HepG2 (cell line): ENCODE data around the gene MINDY2. TPM values are rescaled to one million over a fixed set of nuclear protein-coding genes. Genes with fewer than 3 reads are reported as not detected.

Experiments
- ATAD3A ChIP-seq: sonication (generic); formaldehyde crosslinking; IDR thresholded peaks from 2 replicates; pipeline ENCODE4 v1.4.0; 2020; ENCODE audit warnings: missing genetic modification reagents
- HMG20A ChIP-seq: IDR thresholded peaks from 2 replicates; pipeline ENCODE4 v1.6.1; 2016; ENCODE audit warnings: borderline replicate concordance
- IKZF1 ChIP-seq: fragments of 450-650 bp; IDR thresholded peaks from 2 replicates; pipeline ENCODE4 v1.7.1; 2016
- KLF16 ChIP-seq, 2 experiments: sonication (generic) in 1 of 2; formaldehyde crosslinking in 1 of 2; IDR thresholded peaks; 2 replicates each; pipeline versions ENCODE4 v1.6.1 to v1.8.0; 2016 to 2023; ENCODE audit warnings: missing genetic modification reagents in 2 of 2, missing compliant biosample characterization in 1 of 2
- MAFG ChIP-seq: sonication (generic); formaldehyde crosslinking; IDR thresholded peaks from 2 replicates; pipeline ENCODE4 v1.5.1; 2020; ENCODE audit warnings: mild to moderate bottlenecking, missing genetic modification reagents
- PHB2 ChIP-seq: fragments of 450-650 bp; IDR thresholded peaks from 2 replicates; pipeline ENCODE4 v1.6.1; 2018; ENCODE audit not compliant: partially characterized antibody
- POLR2AphosphoS5 ChIP-seq: IDR thresholded peaks from 2 replicates; pipeline ENCODE4 v1.6.1; 2012; ENCODE audit warnings: low read depth, low read length
- REL ChIP-seq: sonication (generic); formaldehyde crosslinking; conservative IDR thresholded peaks from 2 replicates; pipeline ENCODE4 v1.8.0; 2022; ENCODE audit warnings: mild to moderate bottlenecking, missing genetic modification reagents, moderate library complexity
- RFX1 ChIP-seq: fragments of 450-650 bp; IDR thresholded peaks from 2 replicates; pipeline ENCODE4 v1.6.1; 2017
- SP5 ChIP-seq: IDR thresholded peaks from 2 replicates; pipeline ENCODE4 v1.6.1; 2016; ENCODE audit warnings: low read depth, borderline replicate concordance
- SYNCRIP ChIP-seq: fragments of 200-400 bp; formaldehyde crosslinking; IDR thresholded peaks from 2 replicates; pipeline ENCODE4 v1.6.1; 2018; ENCODE audit warnings: mild to moderate bottlenecking, low read depth, low read length; ENCODE audit not compliant: insufficient read depth
- ZFX ChIP-seq: sonication (generic); formaldehyde crosslinking; IDR thresholded peaks from 2 replicates; pipeline ENCODE4 v1.4.0; 2020; ENCODE audit warnings: mild to moderate bottlenecking, low read depth, missing genetic modification reagents, moderate library complexity
- ZNF121 ChIP-seq: sonication (generic); formaldehyde crosslinking; IDR thresholded peaks from 2 replicates; pipeline ENCODE4 v1.5.0; 2020; ENCODE audit warnings: mild to moderate bottlenecking, missing genetic modification reagents
- ZNF296 ChIP-seq: sonication (generic); formaldehyde crosslinking; conservative IDR thresholded peaks from 2 replicates; pipeline ENCODE4 v1.5.0; 2020; ENCODE audit warnings: mild to moderate bottlenecking, missing genetic modification reagents
- ZNF335 ChIP-seq: sonication (generic); formaldehyde crosslinking; IDR thresholded peaks from 2 replicates; pipeline ENCODE4 v1.4.0; 2020; ENCODE audit warnings: missing genetic modification reagents
- ZNF430 ChIP-seq: sonication (generic); formaldehyde crosslinking; IDR thresholded peaks from 2 replicates; pipeline ENCODE4 v1.9.0; 2021; ENCODE audit warnings: mild to moderate bottlenecking, missing genetic modification reagents
- polyA plus RNA-seq, 8 experiments: library from polyadenylated mRNA; depleted of rRNA in 3 of 8; stranded (reverse) in 7 of 8; unstranded in 1 of 8; fragments of >200 nt; fragmentation: Illumina TruSeq in 4 of 8; extraction: Trizol in 4 of 8; gene quantifications; 2 replicates each; pipeline versions ENCODE4 v1.2.1 to v1.2.3, GENCODE V29; 2011 to 2016; ENCODE audit warnings: low read depth in 4 of 8, missing spikeins in 1 of 8, mixed read lengths in 1 of 8; ENCODE audit not compliant: insufficient read depth in 1 of 8
- total RNA-seq, 5 experiments: library from RNA; depleted of rRNA; stranded (reverse); fragments of >200 nt; fragmentation: Illumina TruSeq; extraction: Trizol; gene quantifications; 2 replicates each; pipeline ENCODE4 v1.2.3, GENCODE V29; 2016; ENCODE audit warnings: low read depth in 1 of 5
- TF ChIP-seq, protein P1 (sequence below): sonication (generic); formaldehyde crosslinking; IDR thresholded peaks from 2 replicates; pipeline ENCODE4 v1.4.0; 2020; ENCODE audit warnings: missing genetic modification reagents, borderline replicate concordance
- TF ChIP-seq, protein P2 (sequence below): sonication (generic); formaldehyde crosslinking; IDR thresholded peaks from 2 replicates; pipeline ENCODE4 v1.8.1; 2022; ENCODE audit warnings: low read depth, mild to moderate bottlenecking, missing genetic modification reagents
- TF ChIP-seq, protein P3 (sequence below): sonication (generic); formaldehyde crosslinking; IDR thresholded peaks from 2 replicates; pipeline ENCODE4 v1.8.1; 2023; ENCODE audit warnings: mild to moderate bottlenecking, missing genetic modification reagents
- TF ChIP-seq, protein P4 (sequence below): sonication (generic); formaldehyde crosslinking; IDR thresholded peaks from 2 replicates; pipeline ENCODE4 v1.8.0; 2022; ENCODE audit warnings: low read depth, missing genetic modification reagents
- TF ChIP-seq, protein P5 (sequence below): sonication (generic); formaldehyde crosslinking; conservative IDR thresholded peaks from 2 replicates; pipeline ENCODE4 v1.4.0; 2020; ENCODE audit warnings: missing genetic modification reagents
- TF ChIP-seq, protein P6 (sequence below): sonication (generic); formaldehyde crosslinking; IDR thresholded peaks from 2 replicates; pipeline ENCODE4 v1.4.0; 2020; ENCODE audit warnings: missing genetic modification reagents

MINDY2 gene
- total and polyA plus RNA-seq, 2 of the 13 experiments (the other 11 are each of a cell fraction or from before 2014, with no cell fraction given) = 7.2 to 12.6 TPM

DNA sequence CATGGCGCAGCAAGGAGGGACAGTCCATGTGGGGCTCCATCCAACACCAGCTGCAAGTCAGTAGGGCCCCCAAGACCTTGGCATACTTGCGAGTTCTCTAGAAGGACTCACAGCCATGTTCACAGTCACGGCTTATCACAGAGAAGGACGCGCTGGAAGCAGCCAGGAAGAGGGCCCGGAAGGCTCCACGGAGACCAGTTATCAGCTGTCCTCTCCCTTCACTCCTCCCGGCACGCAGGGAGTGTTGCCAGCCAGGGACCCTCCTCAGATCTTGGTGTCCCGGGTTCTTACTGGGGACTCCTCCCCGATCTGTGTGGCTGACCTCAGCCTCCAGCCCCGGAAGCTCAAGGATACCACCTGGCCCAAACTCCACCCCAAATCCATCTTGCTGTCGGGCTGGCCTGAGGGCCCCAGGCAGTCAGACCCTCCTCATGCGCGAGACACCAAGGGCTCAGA lies 94.4 kb downstream of the MINDY2 start (continued):
- TF ChIP-seq ATAD3A (no peak), KLF16 (CRISPR knock-in tag; IDR thresholded peaks at IDR 0.05) (no peak), HMG20A (no peak), REL (CRISPR knock-in tag) (no peak; the same call in 1 of the 2 replicates), ZFX (CRISPR knock-in tag) (no peak), IKZF1 (no peak), RFX1 (no peak), ZNF121 (CRISPR knock-in tag) (peak; percentile 97), MAFG (no peak), PHB2 (no peak), POLR2AphosphoS5 (peak; percentile 69), ZNF430 (CRISPR knock-in tag) (no peak), ZNF335 (no peak), SYNCRIP (no peak), SP5 (0 out of 2 replicates have a peak, but pooled peaks have one; percentile 17), ZNF296 (CRISPR knock-in tag) (no peak)
- TF ChIP-seq, protein P1, sequence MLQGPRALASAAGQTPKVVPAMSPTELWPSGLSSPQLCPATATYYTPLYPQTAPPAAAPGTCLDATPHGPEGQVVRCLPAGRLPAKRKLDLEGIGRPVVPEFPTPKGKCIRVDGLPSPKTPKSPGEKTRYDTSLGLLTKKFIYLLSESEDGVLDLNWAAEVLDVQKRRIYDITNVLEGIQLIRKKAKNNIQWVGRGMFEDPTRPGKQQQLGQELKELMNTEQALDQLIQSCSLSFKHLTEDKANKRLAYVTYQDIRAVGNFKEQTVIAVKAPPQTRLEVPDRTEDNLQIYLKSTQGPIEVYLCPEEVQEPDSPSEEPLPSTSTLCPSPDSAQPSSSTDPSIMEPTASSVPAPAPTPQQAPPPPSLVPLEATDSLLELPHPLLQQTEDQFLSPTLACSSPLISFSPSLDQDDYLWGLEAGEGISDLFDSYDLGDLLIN (CRISPR knock-in tag) = no peak
- TF ChIP-seq, protein P2, sequence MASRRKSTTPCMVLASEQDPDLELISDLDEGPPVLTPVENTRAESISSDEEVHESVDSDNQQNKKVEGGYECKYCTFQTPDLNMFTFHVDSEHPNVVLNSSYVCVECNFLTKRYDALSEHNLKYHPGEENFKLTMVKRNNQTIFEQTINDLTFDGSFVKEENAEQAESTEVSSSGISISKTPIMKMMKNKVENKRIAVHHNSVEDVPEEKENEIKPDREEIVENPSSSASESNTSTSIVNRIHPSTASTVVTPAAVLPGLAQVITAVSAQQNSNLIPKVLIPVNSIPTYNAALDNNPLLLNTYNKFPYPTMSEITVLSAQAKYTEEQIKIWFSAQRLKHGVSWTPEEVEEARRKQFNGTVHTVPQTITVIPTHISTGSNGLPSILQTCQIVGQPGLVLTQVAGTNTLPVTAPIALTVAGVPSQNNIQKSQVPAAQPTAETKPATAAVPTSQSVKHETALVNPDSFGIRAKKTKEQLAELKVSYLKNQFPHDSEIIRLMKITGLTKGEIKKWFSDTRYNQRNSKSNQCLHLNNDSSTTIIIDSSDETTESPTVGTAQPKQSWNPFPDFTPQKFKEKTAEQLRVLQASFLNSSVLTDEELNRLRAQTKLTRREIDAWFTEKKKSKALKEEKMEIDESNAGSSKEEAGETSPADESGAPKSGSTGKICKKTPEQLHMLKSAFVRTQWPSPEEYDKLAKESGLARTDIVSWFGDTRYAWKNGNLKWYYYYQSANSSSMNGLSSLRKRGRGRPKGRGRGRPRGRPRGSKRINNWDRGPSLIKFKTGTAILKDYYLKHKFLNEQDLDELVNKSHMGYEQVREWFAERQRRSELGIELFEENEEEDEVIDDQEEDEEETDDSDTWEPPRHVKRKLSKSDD = no peak
- TF ChIP-seq, protein P3, sequence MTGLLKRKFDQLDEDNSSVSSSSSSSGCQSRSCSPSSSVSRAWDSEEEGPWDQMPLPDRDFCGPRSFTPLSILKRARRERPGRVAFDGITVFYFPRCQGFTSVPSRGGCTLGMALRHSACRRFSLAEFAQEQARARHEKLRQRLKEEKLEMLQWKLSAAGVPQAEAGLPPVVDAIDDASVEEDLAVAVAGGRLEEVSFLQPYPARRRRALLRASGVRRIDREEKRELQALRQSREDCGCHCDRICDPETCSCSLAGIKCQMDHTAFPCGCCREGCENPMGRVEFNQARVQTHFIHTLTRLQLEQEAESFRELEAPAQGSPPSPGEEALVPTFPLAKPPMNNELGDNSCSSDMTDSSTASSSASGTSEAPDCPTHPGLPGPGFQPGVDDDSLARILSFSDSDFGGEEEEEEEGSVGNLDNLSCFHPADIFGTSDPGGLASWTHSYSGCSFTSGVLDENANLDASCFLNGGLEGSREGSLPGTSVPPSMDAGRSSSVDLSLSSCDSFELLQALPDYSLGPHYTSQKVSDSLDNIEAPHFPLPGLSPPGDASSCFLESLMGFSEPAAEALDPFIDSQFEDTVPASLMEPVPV (CRISPR knock-in tag) = no peak
- TF ChIP-seq, protein P4, sequence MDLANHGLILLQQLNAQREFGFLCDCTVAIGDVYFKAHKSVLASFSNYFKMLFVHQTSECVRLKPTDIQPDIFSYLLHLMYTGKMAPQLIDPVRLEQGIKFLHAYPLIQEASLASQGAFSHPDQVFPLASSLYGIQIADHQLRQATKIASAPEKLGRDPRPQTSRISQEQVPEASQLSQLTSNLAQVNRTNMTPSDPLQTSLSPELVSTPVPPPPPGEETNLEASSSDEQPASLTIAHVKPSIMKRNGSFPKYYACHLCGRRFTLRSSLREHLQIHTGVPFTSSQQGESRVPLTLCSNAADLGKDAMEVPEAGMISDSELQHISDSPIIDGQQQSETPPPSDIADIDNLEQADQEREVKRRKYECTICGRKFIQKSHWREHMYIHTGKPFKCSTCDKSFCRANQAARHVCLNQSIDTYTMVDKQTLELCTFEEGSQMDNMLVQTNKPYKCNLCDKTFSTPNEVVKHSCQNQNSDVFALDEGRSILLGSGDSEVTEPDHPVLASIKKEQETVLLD (CRISPR knock-in tag) = no peak
- TF ChIP-seq, protein P5, sequence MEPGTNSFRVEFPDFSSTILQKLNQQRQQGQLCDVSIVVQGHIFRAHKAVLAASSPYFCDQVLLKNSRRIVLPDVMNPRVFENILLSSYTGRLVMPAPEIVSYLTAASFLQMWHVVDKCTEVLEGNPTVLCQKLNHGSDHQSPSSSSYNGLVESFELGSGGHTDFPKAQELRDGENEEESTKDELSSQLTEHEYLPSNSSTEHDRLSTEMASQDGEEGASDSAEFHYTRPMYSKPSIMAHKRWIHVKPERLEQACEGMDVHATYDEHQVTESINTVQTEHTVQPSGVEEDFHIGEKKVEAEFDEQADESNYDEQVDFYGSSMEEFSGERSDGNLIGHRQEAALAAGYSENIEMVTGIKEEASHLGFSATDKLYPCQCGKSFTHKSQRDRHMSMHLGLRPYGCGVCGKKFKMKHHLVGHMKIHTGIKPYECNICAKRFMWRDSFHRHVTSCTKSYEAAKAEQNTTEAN = 0 out of 2 replicates have a peak, but pooled peaks have one; percentile 10
- TF ChIP-seq, protein P6, sequence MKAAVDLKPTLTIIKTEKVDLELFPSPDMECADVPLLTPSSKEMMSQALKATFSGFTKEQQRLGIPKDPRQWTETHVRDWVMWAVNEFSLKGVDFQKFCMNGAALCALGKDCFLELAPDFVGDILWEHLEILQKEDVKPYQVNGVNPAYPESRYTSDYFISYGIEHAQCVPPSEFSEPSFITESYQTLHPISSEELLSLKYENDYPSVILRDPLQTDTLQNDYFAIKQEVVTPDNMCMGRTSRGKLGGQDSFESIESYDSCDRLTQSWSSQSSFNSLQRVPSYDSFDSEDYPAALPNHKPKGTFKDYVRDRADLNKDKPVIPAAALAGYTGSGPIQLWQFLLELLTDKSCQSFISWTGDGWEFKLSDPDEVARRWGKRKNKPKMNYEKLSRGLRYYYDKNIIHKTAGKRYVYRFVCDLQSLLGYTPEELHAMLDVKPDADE = 0 out of 2 replicates have a peak, but pooled peaks have one; percentile 14
